Gastroesophageal sphincter (tissue), 4 donors: ENCODE data around the gene SLC6A9. TPM values are rescaled to one million over a fixed set of nuclear protein-coding genes. Genes with fewer than 3 reads are reported as not detected.

Experiments used
- ATAC-seq: fragments of 150-250 bp; one replicate; pipeline ENCODE4 v1.9.1; 2016; ENCODE audit warnings: mild to moderate bottlenecking, moderate library complexity
- H3K27ac ChIP-seq, 4 donors: fragments of 200-600 bp; sonication (generic) in 3 of 4; 1 replicate in 3 of 4; 2 replicates in 1 of 4; pipeline ENCODE4 v1.5.1; 2016 to 2019
- H3K27me3 ChIP-seq: fragments of 200-600 bp; sonication (generic); one replicate; pipeline ENCODE4 v1.5.1; 2019
- H3K36me3 ChIP-seq, 2 donors: fragments of 200-600 bp; sonication (generic); one replicate each; pipeline ENCODE4 v1.5.1; 2019; ENCODE audit warnings: control low read depth in 1 of 2
- H3K4me1 ChIP-seq, 3 donors: fragments of 200-600 bp; sonication (generic); 1 replicate in 2 of 3; 2 replicates in 1 of 3; pipeline ENCODE4 v1.5.1; 2016 to 2019; ENCODE audit warnings: control low read depth in 2 of 3
- H3K4me3 ChIP-seq, 2 donors: fragments of 200-600 bp; sonication (generic); one replicate each; pipeline ENCODE4 v1.5.1; 2019; ENCODE audit warnings: mild to moderate bottlenecking in 1 of 2, moderate library complexity in 1 of 2
- H3K9me3 ChIP-seq, 3 donors: fragments of 200-600 bp; sonication (generic); one replicate each; pipeline ENCODE4 v1.5.1; 2017 to 2019; ENCODE audit warnings: control low read depth in 2 of 3
- EP300 ChIP-seq: sonication (generic); formaldehyde crosslinking; IDR thresholded peaks from one replicate; pipeline ENCODE4 v1.6.1; 2017; ENCODE audit warnings: antibody characterized with exemption, mild to moderate bottlenecking
- POLR2A ChIP-seq, 2 donors: fragments of 450-650 bp; IDR thresholded peaks; one replicate each; pipeline ENCODE4 v1.6.1; 2017; ENCODE audit warnings: antibody characterized with exemption in 2 of 2, mild to moderate bottlenecking in 2 of 2, moderate library complexity in 1 of 2
- POLR2AphosphoS5 ChIP-seq: sonication (generic); formaldehyde crosslinking; IDR thresholded peaks from one replicate; pipeline ENCODE4 v1.6.1; 2017; ENCODE audit warnings: antibody characterized with exemption
- WGBS, 2 donors: methylation state at CpG; one replicate each; pipeline ENCODE4 v1.1.5; 2018; ENCODE audit warnings: low coverage in 1 of 2; 5-methylcytosine and 5-hydroxymethylcytosine counted together
- total RNA-seq, 4 donors: library from RNA; depleted of rRNA; stranded (reverse); fragments of >200 nt; gene quantifications; one replicate each; pipeline ENCODE4 v1.1.0, GENCODE V29; 2016
- TF ChIP-seq, protein P1 (sequence below), 4 experiments: fragments of 200-600 bp in 2 of 4; fragments of 450-650 bp in 2 of 4; sonication (generic) in 1 of 4; IDR thresholded peaks; one replicate each; pipeline ENCODE4 v1.5.1; 2017 to 2019; ENCODE audit warnings: antibody characterized with exemption in 4 of 4, mild to moderate bottlenecking in 2 of 4, moderate library complexity in 2 of 4

SLC6A9 gene
- total RNA-seq, 4 donors from 2014 or later: 1.8 to 14.2 (median 7.5) TPM

DNA sequence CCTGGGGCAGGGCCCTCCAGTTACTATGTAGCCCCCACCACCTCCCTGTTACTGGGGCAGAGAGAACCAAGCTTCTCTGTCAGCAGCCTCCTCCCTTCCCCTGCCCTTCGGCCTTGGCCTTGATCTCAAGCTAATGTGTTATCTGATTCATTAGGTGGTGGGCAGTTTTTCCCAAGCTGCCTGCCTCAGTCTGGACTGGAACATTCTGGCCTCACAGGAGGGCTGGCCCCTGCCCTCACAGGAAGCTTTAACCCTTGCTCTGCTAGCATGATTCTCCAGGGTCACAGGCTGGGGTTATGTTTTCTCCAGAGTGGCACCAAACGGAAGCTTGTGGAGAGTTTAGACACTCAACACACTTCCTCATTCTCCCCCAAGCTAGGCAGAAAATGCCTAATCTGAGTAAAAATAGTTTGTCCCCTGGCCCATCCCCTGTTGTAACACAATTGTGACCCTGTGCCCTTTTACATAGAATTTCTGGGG lies 37.2 kb upstream of the SLC6A9 start:
- ATAC-seq: peak; percentile 41
- 69 to 79% methylated on average over 2 of the region's 2 CpGs for WGBS, 2 donors
- H3K27ac ChIP-seq: peak overlapping the region in 2 of 4 donors; percentile 25 to 37

DNA sequence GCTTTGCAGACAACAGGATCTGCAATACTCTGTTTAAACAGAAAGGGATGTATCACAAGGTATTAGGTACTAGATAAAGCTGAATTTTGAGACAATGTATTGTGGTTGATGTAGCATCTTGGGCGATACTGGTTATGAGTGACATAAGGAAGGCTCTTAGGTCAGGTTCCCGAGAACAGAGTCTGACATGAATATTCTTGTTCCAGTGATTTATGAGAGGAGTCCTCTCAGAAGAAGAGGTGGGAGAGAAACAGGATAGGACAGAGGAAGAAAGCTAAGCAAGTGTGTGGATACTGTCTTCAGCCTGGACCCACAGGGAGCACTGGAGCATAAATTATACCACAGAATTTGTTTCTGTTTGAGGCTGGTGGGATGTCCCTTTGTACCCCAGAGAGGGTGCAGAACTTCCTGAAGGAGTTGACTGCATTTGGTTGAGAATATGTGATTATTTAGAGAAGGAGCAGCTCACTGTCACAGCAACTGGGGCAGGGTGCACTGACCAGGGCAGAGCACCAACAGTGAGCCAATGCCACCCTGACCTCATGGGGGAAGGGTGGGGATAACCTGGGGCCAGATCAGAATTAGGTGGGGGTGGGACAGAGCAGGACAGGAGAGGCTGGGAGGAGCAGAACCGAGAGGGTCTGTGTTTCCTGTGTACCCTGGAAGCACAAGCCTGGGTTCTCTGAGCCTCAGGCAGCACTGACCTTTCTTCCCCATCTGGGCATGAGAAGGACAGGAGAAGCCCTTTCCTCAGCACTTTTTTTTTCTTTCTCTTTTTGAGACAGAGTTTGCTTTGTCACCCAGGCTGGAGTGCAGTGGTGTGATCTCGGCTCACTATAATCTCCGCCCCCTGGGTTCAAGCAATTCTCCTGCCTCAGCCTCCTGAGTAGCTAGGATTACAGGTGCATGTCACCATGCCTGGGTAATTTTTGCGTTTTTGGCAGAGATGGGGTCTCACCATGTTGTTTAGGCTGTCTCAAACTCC lies 36.3 kb upstream of the SLC6A9 start:
- peak overlapping the region in 2 of 4 donors; percentile 25 to 37 for H3K27ac ChIP-seq
- 40 to 76% methylated on average over 1 to 6 of the region's 6 CpGs for WGBS, 2 donors
- peak; percentile 10 for ATAC-seq

More for the DNA sequence above, 37.2 kb upstream of the SLC6A9 start:
- Histone ChIP-seq H3K9me3 (no peaks in the 10 kb centered on the region), H3K27me3 (no peaks in the 10 kb centered on the region), H3K36me3 (no peaks in the 10 kb centered on the region), H3K4me1 (peaks cover 0 to 17% (median 0%) of the 10 kb centered on the region in 3 donors), H3K4me3 (no peak overlapping the region)
- no peak for TF ChIP-seq POLR2A (IDR thresholded peaks at IDR 0.05)
- TF ChIP-seq, protein P1, sequence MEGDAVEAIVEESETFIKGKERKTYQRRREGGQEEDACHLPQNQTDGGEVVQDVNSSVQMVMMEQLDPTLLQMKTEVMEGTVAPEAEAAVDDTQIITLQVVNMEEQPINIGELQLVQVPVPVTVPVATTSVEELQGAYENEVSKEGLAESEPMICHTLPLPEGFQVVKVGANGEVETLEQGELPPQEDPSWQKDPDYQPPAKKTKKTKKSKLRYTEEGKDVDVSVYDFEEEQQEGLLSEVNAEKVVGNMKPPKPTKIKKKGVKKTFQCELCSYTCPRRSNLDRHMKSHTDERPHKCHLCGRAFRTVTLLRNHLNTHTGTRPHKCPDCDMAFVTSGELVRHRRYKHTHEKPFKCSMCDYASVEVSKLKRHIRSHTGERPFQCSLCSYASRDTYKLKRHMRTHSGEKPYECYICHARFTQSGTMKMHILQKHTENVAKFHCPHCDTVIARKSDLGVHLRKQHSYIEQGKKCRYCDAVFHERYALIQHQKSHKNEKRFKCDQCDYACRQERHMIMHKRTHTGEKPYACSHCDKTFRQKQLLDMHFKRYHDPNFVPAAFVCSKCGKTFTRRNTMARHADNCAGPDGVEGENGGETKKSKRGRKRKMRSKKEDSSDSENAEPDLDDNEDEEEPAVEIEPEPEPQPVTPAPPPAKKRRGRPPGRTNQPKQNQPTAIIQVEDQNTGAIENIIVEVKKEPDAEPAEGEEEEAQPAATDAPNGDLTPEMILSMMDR (IDR thresholded peaks at IDR 0.05): no peak
- no peak for TF ChIP-seq EP300
- no peak for TF ChIP-seq POLR2AphosphoS5

DNA sequence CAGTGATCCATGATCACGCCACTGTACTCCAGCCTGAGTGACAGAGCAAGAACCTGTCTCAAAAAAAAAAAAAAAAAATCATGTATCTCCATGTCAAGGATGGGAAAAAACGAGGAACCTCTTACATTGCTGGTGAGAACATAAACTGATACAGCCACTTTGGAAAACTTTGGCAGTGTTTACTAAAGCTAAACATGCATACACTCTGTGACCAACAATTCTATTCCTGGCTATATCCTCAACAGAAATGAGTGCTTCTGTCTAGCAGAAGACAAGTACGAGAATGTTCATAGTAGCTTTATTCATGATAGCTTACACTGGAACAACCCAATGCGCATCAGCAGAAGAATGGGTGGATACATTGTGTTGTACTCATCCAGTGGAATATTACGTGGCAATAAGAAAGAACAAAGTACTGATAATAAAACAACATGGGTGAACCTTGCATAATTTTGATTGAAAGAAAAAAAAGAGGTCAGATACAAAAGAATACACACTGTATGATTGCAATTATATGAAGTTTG lies 31.5 kb upstream of the SLC6A9 start:
- H3K4me1 ChIP-seq: peaks cover 0 to 16% (median 4%) of the 10 kb centered on the region in 3 donors
- 77 to 84% methylated on average over 4 to 5 of the region's 5 CpGs for WGBS, 2 donors
- no peak for ATAC-seq
- H3K9me3 ChIP-seq: no peaks in the 10 kb centered on the region
- no peak overlapping the region for H3K4me3 ChIP-seq
- H3K27ac ChIP-seq: no peak overlapping the region
- TF ChIP-seq POLR2A (IDR thresholded peaks at IDR 0.05) (no peak), POLR2AphosphoS5 (no peak), EP300 (no peak)
- TF ChIP-seq, protein P1 (IDR thresholded peaks at IDR 0.05): no peak
- no peaks in the 10 kb centered on the region for H3K27me3 ChIP-seq
- no peaks in the 10 kb centered on the region for H3K36me3 ChIP-seq

More for the DNA sequence above, 36.3 kb upstream of the SLC6A9 start:
- Histone ChIP-seq H3K9me3 (no peaks in the 10 kb centered on the region), H3K36me3 (no peaks in the 10 kb centered on the region), H3K4me1 (peaks cover 0 to 17% (median 0%) of the 10 kb centered on the region in 3 donors), H3K27me3 (no peaks in the 10 kb centered on the region), H3K4me3 (no peak overlapping the region)
- TF ChIP-seq EP300 (no peak), POLR2AphosphoS5 (no peak), POLR2A (IDR thresholded peaks at IDR 0.05) (no peak)
- TF ChIP-seq, protein P1 (IDR thresholded peaks at IDR 0.05): no peak

DNA sequence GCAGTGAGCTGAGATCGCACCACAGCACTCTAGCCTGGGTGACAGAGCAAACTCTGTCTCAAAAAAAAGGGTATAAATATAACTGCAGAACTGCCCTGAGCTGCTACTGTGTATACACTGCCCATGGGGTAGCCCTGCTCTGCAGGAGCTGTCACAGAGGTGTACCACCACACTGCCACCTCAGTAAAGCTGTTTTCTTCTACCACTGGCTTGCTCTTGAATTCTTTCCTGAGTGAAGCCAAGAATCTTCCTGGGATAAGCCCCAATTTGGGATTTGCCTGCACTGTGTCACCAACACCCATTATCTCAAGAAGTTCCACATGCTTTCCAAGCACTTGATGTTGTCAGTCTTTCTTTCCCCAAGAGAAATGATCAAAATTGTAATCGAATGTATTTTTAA lies 30.6 kb upstream of the SLC6A9 start:
- no peaks in the 10 kb centered on the region for H3K9me3 ChIP-seq
- 50 to 52% methylated on average over 1 of the region's 2 CpGs for WGBS, 2 donors
- no peak for ATAC-seq
- H3K27me3 ChIP-seq: no peaks in the 10 kb centered on the region
- H3K4me1 ChIP-seq: peaks cover 0 to 11% (median 4%) of the 10 kb centered on the region in 3 donors
- H3K27ac ChIP-seq: peak overlapping the region in 1 of 4 donors; percentile 69
- H3K36me3 ChIP-seq: no peaks in the 10 kb centered on the region
- TF ChIP-seq, protein P1 (IDR thresholded peaks at IDR 0.05): no peak
- no peak overlapping the region for H3K4me3 ChIP-seq
